Measurements from ENCODE around the gene TRAPPC12.
A peak's percentile ranks its signal among the peaks of the same experiment; 100 is the strongest.

Gene TRAPPC12

DNA sequence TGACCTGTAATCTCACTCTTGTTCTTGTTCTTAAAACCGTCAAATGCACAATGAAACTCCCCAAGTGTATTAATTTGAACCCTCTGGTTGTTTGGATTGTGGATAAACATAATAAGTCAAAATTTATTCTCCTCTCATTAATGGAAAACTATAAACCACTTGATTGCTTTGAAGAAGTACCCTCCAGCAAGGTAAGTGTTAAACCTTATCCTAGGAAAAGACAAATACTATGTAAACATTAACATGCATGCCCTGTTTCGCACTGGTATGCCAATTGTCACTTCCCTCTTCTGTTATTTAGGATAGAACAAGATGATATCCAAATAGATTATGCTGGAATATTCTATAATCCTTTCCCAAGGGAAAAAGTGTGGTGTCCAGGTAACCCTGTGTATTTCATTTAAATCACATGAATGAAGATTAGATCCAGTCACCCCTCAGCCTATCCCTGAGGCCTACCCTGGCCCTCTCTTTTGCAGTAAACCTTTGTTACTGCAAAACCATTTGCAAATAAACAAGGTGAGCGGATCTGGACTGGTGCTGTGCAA lies 138.5 kb downstream of the TRAPPC12 start:
- DNase-seq = no peak

DNA sequence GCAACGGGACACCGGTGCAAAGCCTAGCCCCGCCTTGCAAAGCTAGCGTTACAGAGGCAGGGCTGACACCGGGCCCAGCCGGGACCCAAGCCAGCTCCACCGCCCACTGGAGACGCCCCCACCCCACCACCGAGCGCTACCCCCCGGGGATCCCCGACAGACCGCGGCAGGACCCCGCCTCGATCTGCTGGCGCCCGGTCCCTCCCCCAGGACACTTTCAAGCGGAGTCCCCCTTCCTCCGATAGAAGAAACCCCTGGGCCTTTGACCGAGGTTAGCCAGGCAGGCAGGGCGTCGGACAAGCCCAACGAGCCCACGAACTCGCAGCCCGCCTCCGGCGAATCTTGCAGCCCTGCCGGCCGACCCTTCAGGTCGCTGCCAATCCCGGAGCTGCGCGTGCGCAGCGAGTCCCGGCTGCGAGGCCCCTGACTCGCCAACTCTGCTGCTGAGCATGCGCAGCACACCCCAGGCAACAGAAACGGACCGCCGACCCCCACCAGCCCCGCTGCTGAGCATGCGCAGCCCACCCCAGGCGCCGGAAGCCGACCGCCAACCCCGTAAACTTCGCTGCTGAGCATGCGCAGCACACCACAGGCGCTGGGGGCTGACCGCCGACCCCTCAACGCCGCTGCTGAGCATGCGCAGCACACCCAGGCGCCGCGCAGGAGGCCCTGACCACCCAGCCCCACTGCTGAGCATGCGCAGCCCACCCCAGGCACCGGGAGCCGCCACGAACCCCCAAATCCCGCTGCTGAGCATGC lies 139.2 kb downstream of the TRAPPC12 start:
- peak; percentile 98 for DNase-seq

- peak; percentile 76 for DNase-seq
These were observed 140.0 kb downstream of the TRAPPC12 start, which contains the start of gene ADI1 for GRCh38 chr2:3519255-3520205. TSS of gene ADI1 (minus strand) at chr2:3519531. CDS start at chr2:3519487, 44 bp downstream.

DNA sequence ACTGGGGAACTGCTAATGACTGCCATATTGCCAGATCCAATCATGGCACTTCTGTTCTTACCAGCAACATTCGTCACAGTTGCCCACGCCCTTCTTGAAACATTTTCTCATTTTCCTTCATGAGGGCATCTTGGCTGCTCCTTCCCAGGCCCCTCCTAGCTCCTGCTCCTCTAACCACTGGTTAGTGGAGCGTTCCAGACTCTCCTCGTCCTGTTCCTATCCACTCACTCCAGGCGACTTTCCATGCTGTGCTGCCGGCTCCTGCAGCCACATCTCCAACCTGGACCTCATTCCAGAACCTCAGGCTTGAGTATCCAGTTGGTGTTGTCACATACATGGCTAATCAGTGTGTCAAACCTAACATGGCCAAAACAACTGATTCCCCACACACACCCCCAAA lies 141.1 kb downstream of the TRAPPC12 start:
- DNase-seq = no peak

- DNase-seq = peak; percentile 81
These were observed 143.5 kb downstream of the TRAPPC12 start for GRCh38 chr2:3522961-3523421.

DNA sequence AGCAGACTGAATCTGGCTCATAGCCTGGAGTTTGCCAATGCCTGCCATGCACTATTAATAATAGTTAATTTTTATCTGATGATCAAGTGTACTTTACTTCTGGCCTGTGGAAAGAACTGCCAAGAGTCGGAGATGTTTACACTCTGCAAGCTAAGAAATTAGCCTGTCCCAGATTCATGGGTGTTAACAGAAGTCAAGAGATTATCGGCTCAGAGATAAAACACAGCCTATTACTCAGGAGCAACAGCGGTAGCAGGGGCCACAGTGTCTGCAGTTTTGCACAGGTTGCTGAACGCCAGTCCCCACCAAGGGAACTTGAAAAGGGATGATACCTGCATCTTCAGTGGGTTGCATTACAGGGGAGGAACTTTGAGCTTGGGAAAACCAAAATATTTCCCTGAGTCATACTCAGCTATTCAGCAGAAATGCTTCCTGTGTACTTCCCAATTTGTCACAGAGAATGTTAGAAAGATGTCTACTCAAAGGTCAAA lies 144.1 kb downstream of the TRAPPC12 start:
- DNase-seq = peak; percentile 53

- no peak for DNase-seq
These were observed 147.4 kb downstream of the TRAPPC12 start for GRCh38 chr2:3526871-3527270.

GRCh38 chr2:3527886-3528785 lies 148.6 kb downstream of the TRAPPC12 start:
- no peak for DNase-seq

Measured in fibroblast of upper back skin (primary cell).